ENCODE data around the gene RNF227. TPM values are rescaled to one million over a fixed set of nuclear protein-coding genes. Genes with fewer than 3 reads are reported as not detected.

Gene RNF227
- total RNA-seq, 1 experiment from 2014 or later: 5.0 TPM

DNA sequence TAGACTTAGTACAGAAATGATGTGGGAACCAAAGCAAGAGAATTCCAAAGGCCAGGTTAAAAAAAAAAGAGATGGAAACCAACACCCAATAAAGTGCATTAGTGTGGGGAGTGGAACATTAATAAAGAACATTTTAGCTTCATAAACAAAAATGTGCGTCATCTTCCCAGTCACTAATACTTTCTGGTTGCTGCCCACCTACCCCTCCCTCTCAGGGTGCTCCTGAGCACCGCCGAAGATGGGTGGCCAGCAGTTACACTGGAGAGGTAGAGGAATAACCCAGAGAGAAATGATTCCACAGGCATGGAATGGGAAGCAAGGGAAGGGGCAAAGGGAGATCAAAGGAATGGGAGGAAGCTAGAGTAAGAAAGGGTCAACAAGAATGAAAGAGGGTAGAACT is 33.5 kb downstream of the RNF227 start:
- TF ChIP-seq, protein P1, sequence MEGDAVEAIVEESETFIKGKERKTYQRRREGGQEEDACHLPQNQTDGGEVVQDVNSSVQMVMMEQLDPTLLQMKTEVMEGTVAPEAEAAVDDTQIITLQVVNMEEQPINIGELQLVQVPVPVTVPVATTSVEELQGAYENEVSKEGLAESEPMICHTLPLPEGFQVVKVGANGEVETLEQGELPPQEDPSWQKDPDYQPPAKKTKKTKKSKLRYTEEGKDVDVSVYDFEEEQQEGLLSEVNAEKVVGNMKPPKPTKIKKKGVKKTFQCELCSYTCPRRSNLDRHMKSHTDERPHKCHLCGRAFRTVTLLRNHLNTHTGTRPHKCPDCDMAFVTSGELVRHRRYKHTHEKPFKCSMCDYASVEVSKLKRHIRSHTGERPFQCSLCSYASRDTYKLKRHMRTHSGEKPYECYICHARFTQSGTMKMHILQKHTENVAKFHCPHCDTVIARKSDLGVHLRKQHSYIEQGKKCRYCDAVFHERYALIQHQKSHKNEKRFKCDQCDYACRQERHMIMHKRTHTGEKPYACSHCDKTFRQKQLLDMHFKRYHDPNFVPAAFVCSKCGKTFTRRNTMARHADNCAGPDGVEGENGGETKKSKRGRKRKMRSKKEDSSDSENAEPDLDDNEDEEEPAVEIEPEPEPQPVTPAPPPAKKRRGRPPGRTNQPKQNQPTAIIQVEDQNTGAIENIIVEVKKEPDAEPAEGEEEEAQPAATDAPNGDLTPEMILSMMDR (IDR thresholded peaks at IDR 0.05; ENCODE audit: insufficient read depth in 1 of 2, low read depth in 1 of 2, low read length in 1 of 2, severe bottlenecking in 1 of 2, unreplicated experiment in 1 of 2): no peak
- no peak for DNase-seq
- Mint-ChIP-seq H3K4me1 (ENCODE audit: low read depth, unreplicated experiment) (no peaks in the 10 kb centered on the region), H3K4me3 (ENCODE audit: unreplicated experiment) (no peak overlapping the region), H3K27ac (ENCODE audit: unreplicated experiment) (no peak overlapping the region), H3K27me3 (ENCODE audit: insufficient read depth, unreplicated experiment) (no peaks in the 10 kb centered on the region), H3K9me3 (ENCODE audit: unreplicated experiment) (no peaks in the 10 kb centered on the region), H3K36me3 (ENCODE audit: insufficient read depth, unreplicated experiment) (no peaks in the 10 kb centered on the region)
- ChIA-PET CTCF (no interaction called here), POLR2A (no interaction called here)
- no peaks in the 10 kb centered on the region for H3K36me3 ChIP-seq (ENCODE audit: control insufficient read depth, insufficient read depth, low read length)
- no peak overlapping the region for H3K4me3 ChIP-seq (ENCODE audit: low read depth, low read length)
- H3K27me3 ChIP-seq (replicated peaks; ENCODE audit: control insufficient read depth, insufficient read depth, low read length): no peaks in the 10 kb centered on the region
- no peaks in the 10 kb centered on the region for H3K4me1 ChIP-seq
- no TSS peak for BruUV-seq (replicated peaks)
- H3K9me3 ChIP-seq: no peaks in the 10 kb centered on the region
- intact Hi-C loops (cut with micrococcal nuclease; ENCODE audit: unreplicated experiment): no loop called here

DNA sequence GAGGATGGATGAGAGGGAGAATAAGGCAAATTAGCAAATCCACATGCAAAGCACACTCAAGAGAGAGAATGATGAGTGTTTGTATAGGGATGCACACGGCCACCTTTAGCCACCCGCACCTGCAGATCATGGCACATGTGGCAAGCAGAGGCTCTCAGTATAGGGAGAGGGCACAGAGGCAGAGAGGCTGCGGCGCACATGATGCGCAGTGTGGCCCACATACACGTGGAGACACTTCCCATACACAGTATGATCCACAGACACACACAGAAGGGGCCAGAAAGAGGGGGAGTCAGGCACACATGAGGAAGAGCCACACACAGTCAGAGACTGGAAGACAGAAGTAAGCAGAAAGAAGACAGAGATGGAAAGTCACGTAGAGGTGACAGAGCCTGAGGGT is 34.0 kb downstream of the RNF227 start:
- TF ChIP-seq, protein P1 (IDR thresholded peaks at IDR 0.05; ENCODE audit: insufficient read depth in 1 of 2, low read depth in 1 of 2, low read length in 1 of 2, severe bottlenecking in 1 of 2, unreplicated experiment in 1 of 2): no peak
- Histone ChIP-seq H3K4me1 (no peaks in the 10 kb centered on the region), H3K36me3 (ENCODE audit: control insufficient read depth, insufficient read depth, low read length) (no peaks in the 10 kb centered on the region), H3K4me3 (ENCODE audit: low read depth, low read length) (no peak overlapping the region), H3K9me3 (no peaks in the 10 kb centered on the region), H3K27me3 (replicated peaks; ENCODE audit: control insufficient read depth, insufficient read depth, low read length) (no peaks in the 10 kb centered on the region)
- no peak for DNase-seq
- H3K27me3 Mint-ChIP-seq (ENCODE audit: insufficient read depth, unreplicated experiment): no peaks in the 10 kb centered on the region
- no peaks in the 10 kb centered on the region for H3K4me1 Mint-ChIP-seq (ENCODE audit: low read depth, unreplicated experiment)
- BruUV-seq (replicated peaks): no TSS peak
- ChIA-PET POLR2A (no interaction called here), CTCF (no interaction called here)
- H3K9me3 Mint-ChIP-seq (ENCODE audit: unreplicated experiment): no peaks in the 10 kb centered on the region
- H3K27ac Mint-ChIP-seq (ENCODE audit: unreplicated experiment): no peak overlapping the region
- H3K36me3 Mint-ChIP-seq (ENCODE audit: insufficient read depth, unreplicated experiment): no peaks in the 10 kb centered on the region
- no peak overlapping the region for H3K4me3 Mint-ChIP-seq (ENCODE audit: unreplicated experiment)
- intact Hi-C loops (cut with micrococcal nuclease; ENCODE audit: unreplicated experiment): no loop called here

DNA sequence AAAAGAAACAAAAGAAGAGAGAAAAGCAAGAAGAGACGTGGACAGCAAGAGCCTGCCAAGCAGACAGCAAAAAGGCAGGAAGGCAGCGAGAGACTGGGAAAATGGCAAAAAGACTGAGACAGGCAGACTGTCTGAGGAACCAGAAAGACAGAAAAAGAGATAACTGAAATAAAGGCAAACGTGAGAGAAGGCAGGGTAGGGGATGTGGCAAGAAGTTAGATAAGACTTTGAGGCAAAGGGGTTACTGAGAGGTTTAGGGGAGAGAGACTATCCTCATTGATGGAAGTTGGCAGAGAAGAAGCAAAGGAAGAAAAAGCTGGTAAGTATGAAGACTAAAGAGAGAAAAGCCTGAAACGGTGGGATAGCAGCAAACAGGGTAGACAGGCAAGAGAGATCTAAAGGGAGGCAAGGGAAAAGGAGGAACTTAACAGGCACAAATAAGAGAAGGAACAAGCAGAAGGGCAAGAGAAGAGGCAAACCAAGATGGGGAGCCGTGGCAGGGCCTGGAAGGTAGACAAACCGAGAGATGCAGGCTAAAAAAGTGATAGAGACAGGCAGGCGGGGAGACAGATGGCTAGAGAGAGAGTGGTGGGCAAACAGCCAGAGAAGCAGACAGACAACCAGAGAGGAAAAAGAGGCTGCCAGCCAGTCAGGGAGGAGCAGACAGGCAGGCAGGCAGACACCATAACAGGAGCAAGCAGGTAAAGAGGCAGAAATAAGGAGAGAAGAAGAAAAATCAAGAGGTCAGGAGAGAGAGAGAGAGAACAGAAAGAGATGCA is 34.6 kb downstream of the RNF227 start:
- H3K27me3 ChIP-seq (replicated peaks; ENCODE audit: control insufficient read depth, insufficient read depth, low read length): no peaks in the 10 kb centered on the region
- no peak overlapping the region for H3K4me3 ChIP-seq (ENCODE audit: low read depth, low read length)
- no peaks in the 10 kb centered on the region for H3K9me3 ChIP-seq
- ChIA-PET CTCF (no interaction called here), POLR2A (no interaction called here)
- no peaks in the 10 kb centered on the region for H3K4me1 ChIP-seq
- intact Hi-C loops (cut with micrococcal nuclease; ENCODE audit: unreplicated experiment): no loop called here
- Mint-ChIP-seq H3K4me3 (ENCODE audit: unreplicated experiment) (no peak overlapping the region), H3K4me1 (ENCODE audit: low read depth, unreplicated experiment) (no peaks in the 10 kb centered on the region), H3K27me3 (ENCODE audit: insufficient read depth, unreplicated experiment) (no peaks in the 10 kb centered on the region), H3K9me3 (ENCODE audit: unreplicated experiment) (no peaks in the 10 kb centered on the region), H3K27ac (ENCODE audit: unreplicated experiment) (no peak overlapping the region), H3K36me3 (ENCODE audit: insufficient read depth, unreplicated experiment) (no peaks in the 10 kb centered on the region)
- H3K36me3 ChIP-seq (ENCODE audit: control insufficient read depth, insufficient read depth, low read length): no peaks in the 10 kb centered on the region
- DNase-seq: no peak
- BruUV-seq (replicated peaks): no TSS peak
- TF ChIP-seq, protein P1 (IDR thresholded peaks at IDR 0.05; ENCODE audit: insufficient read depth in 1 of 2, low read depth in 1 of 2, low read length in 1 of 2, severe bottlenecking in 1 of 2, unreplicated experiment in 1 of 2): no peak
